IMR-90 (cell line): Measurements from ENCODE around the gene UBA7. TPM values are rescaled to one million over a fixed set of nuclear protein-coding genes. Genes with fewer than 3 reads are reported as not detected.

Experiments
- ATAC-seq: fragments of 200-7000 bp; cut with Tn5 transposase; 2 replicates; pipeline ENCODE4 v1.9.1; 2020; ENCODE audit warnings: low read depth, mild to moderate bottlenecking, moderate library complexity
- BruUV-seq: library from RNA; stranded (reverse); fragments of 400-500 nt; replicated peaks from 2 replicates; lab custom pipeline; 2021; lab: Mats Ljungman, UMichigan
- CTCF ChIA-PET: fragments of 300-600 bp; formaldehyde crosslinking; extraction: SDS; loops from one replicate; lab custom pipeline; 2021; ENCODE audit warnings: antibody characterized with exemption; lab: Yijun Ruan, JAX
- POLR2A ChIA-PET: fragments of 300-600 bp; sonication (Branson Sonifier 250); formaldehyde crosslinking; loops from one replicate; lab custom pipeline; 2022; ENCODE audit warnings: antibody characterized with exemption; ENCODE audit not compliant: unreplicated experiment; lab: Charles Lee
- DNase-seq: peaks from one replicate; pipeline ENCODE4 v3.0.0; 2013
- H2AFZ ChIP-seq: replicated peaks from 2 replicates; pipeline ENCODE3; 2013; ENCODE audit warnings: low read length, mild to moderate bottlenecking; ENCODE audit not compliant: poor library complexity
- H2AK5ac ChIP-seq: 2 replicates; pipeline ENCODE4 v1.6.1; 2013; ENCODE audit warnings: low read depth, low read length, inconsistent platforms
- H2AK9ac ChIP-seq: replicated peaks from 2 replicates; pipeline ENCODE3; 2013; ENCODE audit warnings: mild to moderate bottlenecking, low read depth, low read length, moderate library complexity; ENCODE audit not compliant: poor library complexity
- H2BK120ac ChIP-seq: 2 replicates; pipeline ENCODE4 v1.6.1; 2013; ENCODE audit warnings: low read depth, low read length, inconsistent platforms
- H2BK15ac ChIP-seq: 3 replicates; pipeline ENCODE4 v1.6.1; 2013; ENCODE audit warnings: low read depth, low read length, inconsistent platforms
- H2BK20ac ChIP-seq: 2 replicates; pipeline ENCODE4 v1.6.1; 2013; ENCODE audit warnings: low read depth, mild to moderate bottlenecking, inconsistent platforms, low read length, moderate library complexity
- H2BK5ac ChIP-seq: 2 replicates; pipeline ENCODE4 v1.6.1; 2013; ENCODE audit warnings: mild to moderate bottlenecking, low read depth, low read length, inconsistent platforms; ENCODE audit not compliant: poor library complexity, severe bottlenecking
- H3K14ac ChIP-seq: replicated peaks from 2 replicates; pipeline ENCODE4 v1.6.1; 2013; ENCODE audit warnings: low read depth, low read length, inconsistent platforms
- H3K18ac ChIP-seq: 2 replicates; pipeline ENCODE4 v1.6.1; 2013; ENCODE audit warnings: low read depth, low read length, control low read depth
- H3K23ac ChIP-seq: 2 replicates; pipeline ENCODE4 v1.6.1; 2013; ENCODE audit warnings: low read depth, low read length, inconsistent platforms
- H3K27ac ChIP-seq: 2 replicates; pipeline ENCODE4 v1.5.1; 2013; ENCODE audit warnings: mild to moderate bottlenecking, control low read depth, low read length; ENCODE audit not compliant: insufficient read depth
- H3K27me3 ChIP-seq: 2 replicates; pipeline ENCODE4 v1.6.1; 2013; ENCODE audit warnings: low read length; ENCODE audit not compliant: control insufficient read depth, insufficient read depth
- H3K36me3 ChIP-seq: 2 replicates; pipeline ENCODE4 v1.6.1; 2013; ENCODE audit warnings: low read length, mixed read lengths; ENCODE audit not compliant: control insufficient read depth, insufficient read depth
- H3K4ac ChIP-seq: 2 replicates; pipeline ENCODE4 v1.6.1; 2013; ENCODE audit warnings: low read depth, low read length, inconsistent platforms
- H3K4me1 ChIP-seq: 2 replicates; pipeline ENCODE4 v1.6.1; 2013; ENCODE audit warnings: low read length, mixed read lengths; ENCODE audit not compliant: control insufficient read depth, insufficient read depth
- H3K4me2 ChIP-seq: 2 replicates; pipeline ENCODE4 v1.6.1; 2013; ENCODE audit warnings: low read depth, mild to moderate bottlenecking, control low read depth, low read length, moderate library complexity
- H3K4me3 ChIP-seq: 2 replicates; pipeline ENCODE4 v1.5.1; 2013; ENCODE audit warnings: low read depth, mild to moderate bottlenecking, control low read depth, low read length, moderate library complexity; ENCODE audit not compliant: insufficient read depth
- H3K56ac ChIP-seq: 2 replicates; pipeline ENCODE4 v1.6.1; 2013; ENCODE audit warnings: low read length, inconsistent platforms; ENCODE audit not compliant: insufficient read depth; ENCODE audit errors: extremely low read depth
- H3K79me1 ChIP-seq, 2 experiments: 2 replicates each; pipeline ENCODE4 v1.6.1; 2013; ENCODE audit warnings: low read length in 2 of 2, inconsistent platforms in 1 of 2, low read depth in 1 of 2
- H3K9ac ChIP-seq: 2 replicates; pipeline ENCODE4 v1.6.1; 2013; ENCODE audit warnings: low read depth, low read length, control low read depth
- H3K9me1 ChIP-seq: 2 replicates; pipeline ENCODE4 v1.6.1; 2013; ENCODE audit warnings: low read length, inconsistent platforms; ENCODE audit not compliant: insufficient read depth
- H3K9me3 ChIP-seq: 2 replicates; pipeline ENCODE4 v1.6.1; 2013; ENCODE audit warnings: low read length; ENCODE audit not compliant: control insufficient read depth, insufficient read depth
- H4K20me1 ChIP-seq: 2 replicates; pipeline ENCODE4 v1.6.1; 2013; ENCODE audit warnings: low read length, inconsistent platforms; ENCODE audit not compliant: insufficient read depth
- H4K5ac ChIP-seq: 2 replicates; pipeline ENCODE4 v1.6.1; 2013; ENCODE audit warnings: mild to moderate bottlenecking, low read depth, low read length, control low read depth
- H4K8ac ChIP-seq, 2 experiments: 2 replicates each; pipeline ENCODE4 v1.6.1; 2013; ENCODE audit warnings: low read depth in 2 of 2, low read length in 2 of 2, control low read depth in 1 of 2, inconsistent platforms in 1 of 2
- H4K91ac ChIP-seq: 2 replicates; pipeline ENCODE4 v1.6.1; 2013; ENCODE audit warnings: low read depth, low read length, inconsistent platforms; ENCODE audit not compliant: insufficient read depth
- BHLHE40 ChIP-seq: fragments of 150-350 bp; IDR thresholded peaks from 2 replicates; pipeline ENCODE4 v1.6.1; 2016; ENCODE audit warnings: mild to moderate bottlenecking, low read depth, low read length
- CEBPB ChIP-seq: IDR thresholded peaks from 2 replicates; pipeline ENCODE4 v1.6.1; 2012; ENCODE audit warnings: low read depth, low read length, improper control_type of control experiment
- CHD1 ChIP-seq: IDR thresholded peaks from 2 replicates; pipeline ENCODE4 v1.6.1; 2012; ENCODE audit warnings: low read depth, low read length, improper control_type of control experiment
- CTCF ChIP-seq: conservative IDR thresholded peaks from 2 replicates; pipeline ENCODE4 v1.5.1; 2012; ENCODE audit warnings: mild to moderate bottlenecking, low read depth, low read length, improper control_type of control experiment
- ELK1 ChIP-seq: fragments of 150-350 bp; IDR thresholded peaks from 2 replicates; pipeline ENCODE4 v1.6.1; 2016; ENCODE audit warnings: low read depth, mild to moderate bottlenecking, low read length, moderate library complexity, borderline replicate concordance
- FOS ChIP-seq: fragments of 150-350 bp; IDR thresholded peaks from 2 replicates; pipeline ENCODE4 v1.6.1; 2016; ENCODE audit warnings: low read depth, low read length
- MAFK ChIP-seq: IDR thresholded peaks from 2 replicates; pipeline ENCODE4 v1.6.1; 2012; ENCODE audit warnings: low read depth, low read length, improper control_type of control experiment
- MAZ ChIP-seq: IDR thresholded peaks from 2 replicates; pipeline ENCODE4 v1.6.1; 2012; ENCODE audit warnings: low read depth, mild to moderate bottlenecking, low read length, improper control_type of control experiment, moderate library complexity, borderline replicate concordance
- NFE2L2 ChIP-seq: fragments of 150-350 bp; IDR thresholded peaks from 2 replicates; pipeline ENCODE4 v1.6.1; 2016; ENCODE audit warnings: low read depth, mild to moderate bottlenecking, low read length
- POLR2A ChIP-seq: IDR thresholded peaks from 2 replicates; pipeline ENCODE4 v1.6.1; 2012; ENCODE audit warnings: mild to moderate bottlenecking, low read depth, low read length
- RAD21 ChIP-seq: IDR thresholded peaks from 2 replicates; pipeline ENCODE4 v1.6.1; 2012; ENCODE audit warnings: low read length, improper control_type of control experiment
- RCOR1 ChIP-seq: IDR thresholded peaks from 2 replicates; pipeline ENCODE4 v1.6.1; 2012; ENCODE audit warnings: mild to moderate bottlenecking, low read length, improper control_type of control experiment; ENCODE audit not compliant: insufficient replicate concordance
- RFX5 ChIP-seq: IDR thresholded peaks from 2 replicates; pipeline ENCODE4 v1.8.0; 2012; ENCODE audit warnings: low read depth, mild to moderate bottlenecking, low read length, moderate library complexity
- SMC3 ChIP-seq: fragments of 150-350 bp; IDR thresholded peaks from 2 replicates; pipeline ENCODE4 v1.6.1; 2016; ENCODE audit warnings: low read depth, mild to moderate bottlenecking, antibody characterized with exemption, low read length, moderate library complexity
- USF2 ChIP-seq: fragments of 150-350 bp; IDR thresholded peaks from 2 replicates; pipeline ENCODE4 v1.6.1; 2017; ENCODE audit warnings: mild to moderate bottlenecking, antibody characterized with exemption, low read length, low read depth
- WGBS, 2 experiments: methylation state at CpG; one replicate each; pipeline versions ENCODE4 v1.1.5 to v1.1.7; 2013; ENCODE audit warnings: missing lambda C conversion rate in 2 of 2; ENCODE audit not compliant: insufficient read length in 1 of 2; ENCODE audit errors: extremely low coverage in 2 of 2; 5-methylcytosine and 5-hydroxymethylcytosine counted together
- dilution Hi-C: fragments of 300-500 bp; cut with HindIII; formaldehyde crosslinking; loops from one replicate; pipeline ENCODE4 v1.14.3; 2018; ENCODE audit warnings: low sequenced_read_pairs; ENCODE audit not compliant: unreplicated experiment
- in situ Hi-C: fragments of 300-500 bp; cut with MboI; formaldehyde crosslinking; loops from 3 replicates; pipeline ENCODE4 v1.14.3; 2019; ENCODE audit warnings: low sequenced_read_pairs, inconsistent platforms, mixed read lengths
- intact Hi-C: fragments of 100-400 bp; cut with micrococcal nuclease; formaldehyde crosslinking; loops from 2 replicates; pipeline ENCODE4 v1.10.0; 2022
- polyA plus RNA-seq, 3 experiments: library from polyadenylated mRNA; depleted of rRNA; stranded (reverse); fragments of >200 nt; gene quantifications; 2 replicates each; pipeline ENCODE4 v1.2.3, GENCODE V29; 2012; ENCODE audit warnings: low replicate concordance in 1 of 3
- total RNA-seq: library from RNA; depleted of rRNA; stranded (reverse); fragments of >200 nt; gene quantifications from 2 replicates; pipeline ENCODE4 v1.2.3, GENCODE V29; 2012

Gene UBA7
- total and polyA plus RNA-seq, 2 of the 4 experiments (the other 2 are of a cell fraction): 18.6 to 57.8 TPM

GRCh38 chr3:49779358-49780079 lies 34.2 kb downstream of the UBA7 start:
- no peak overlapping the region for H3K9ac ChIP-seq
- no peak overlapping the region for H4K91ac ChIP-seq
- H3K9me1 ChIP-seq: peaks cover 14% of the 10 kb centered on the region
- no peak overlapping the region for H4K5ac ChIP-seq
- ChIA-PET POLR2A (interaction anchor here (0.6 kb wide), 1 partner anchor 29 kb away, joined by 9 read pairs; no protein-coding TSS in a partner anchor), CTCF (no interaction called here)
- no peak overlapping the region for H3K4me2 ChIP-seq
- no peak overlapping the region for H2BK15ac ChIP-seq
- intact Hi-C loops (no loop called here), dilution Hi-C loops (no loop called here), in situ Hi-C loops (no loop called here)
- H4K8ac ChIP-seq: no peak overlapping the region
- H3K79me1 ChIP-seq: peaks cover 11 to 76% of the 10 kb centered on the region in 2 experiments
- H3K4ac ChIP-seq: no peak overlapping the region
- no peak for DNase-seq
- peaks cover 12% of the 10 kb centered on the region for H3K36me3 ChIP-seq
- no peak overlapping the region for H2AK5ac ChIP-seq
- H3K23ac ChIP-seq: no peak overlapping the region
- H3K4me1 ChIP-seq: peaks cover 11% of the 10 kb centered on the region
- no peak overlapping the region for H3K56ac ChIP-seq
- no peak overlapping the region for H2AFZ ChIP-seq
- no peaks in the 10 kb centered on the region for H3K9me3 ChIP-seq
- no peak for ATAC-seq
- H3K18ac ChIP-seq: no peak overlapping the region
- H2AK9ac ChIP-seq: no peak overlapping the region
- H2BK20ac ChIP-seq: no peak overlapping the region
- H3K27ac ChIP-seq: no peak overlapping the region
- whole genome bisulfite sequencing, 2 experiments: 100% methylated on average over 3 of the region's 5 CpGs; no CpG with 5 or more reads in 1 of the 2 experiments
- TF ChIP-seq BHLHE40 (no peak), FOS (no peak), NFE2L2 (no peak), CHD1 (no peak), MAZ (no peak), SMC3 (no peak), ELK1 (no peak), USF2 (no peak), CTCF (no peak), RAD21 (no peak), RCOR1 (no peak), RFX5 (no peak), MAFK (no peak), CEBPB (no peak), POLR2A (no peak)
- no peak overlapping the region for H2BK120ac ChIP-seq
- peaks cover 55% of the 10 kb centered on the region for H4K20me1 ChIP-seq
- H3K14ac ChIP-seq: no peak overlapping the region
- BruUV-seq: no TSS peak
- H3K27me3 ChIP-seq: no peaks in the 10 kb centered on the region
- no peak overlapping the region for H3K4me3 ChIP-seq
- H2BK5ac ChIP-seq: no peak overlapping the region
